Activated naive CD8-positive, alpha-beta T cell treated with anti-CD3 and anti-CD28 coated beads, Interleukin-2, amount 50 U/mL, for 16 hours (primary cell): Measurements from ENCODE around the gene FARS2.

ENCODE experiments used
- DNase-seq: peaks from one replicate; pipeline ENCODE4 v3.0.0-alpha.2; 2020; ENCODE audit warnings: low read depth, low spot score

The FARS2 gene

GRCh38 chr6:5260661-5261544 lies at the start of gene FARS2, which contains the start of gene LYRM4:
TSS of gene FARS2 (plus strand) at chr6:5261513.
TSS of gene LYRM4 (minus strand) at chr6:5260950. CDS start at chr6:5260733, 217 bp downstream.
- peak; percentile 76 for DNase-seq

GRCh38 chr6:5213836-5214235 lies 47.5 kb upstream of the FARS2 start:
- no peak for DNase-seq

- no peak for DNase-seq
Observed at GRCh38 chr6:5214570-5215052, 46.7 kb upstream of the FARS2 start.

DNA sequence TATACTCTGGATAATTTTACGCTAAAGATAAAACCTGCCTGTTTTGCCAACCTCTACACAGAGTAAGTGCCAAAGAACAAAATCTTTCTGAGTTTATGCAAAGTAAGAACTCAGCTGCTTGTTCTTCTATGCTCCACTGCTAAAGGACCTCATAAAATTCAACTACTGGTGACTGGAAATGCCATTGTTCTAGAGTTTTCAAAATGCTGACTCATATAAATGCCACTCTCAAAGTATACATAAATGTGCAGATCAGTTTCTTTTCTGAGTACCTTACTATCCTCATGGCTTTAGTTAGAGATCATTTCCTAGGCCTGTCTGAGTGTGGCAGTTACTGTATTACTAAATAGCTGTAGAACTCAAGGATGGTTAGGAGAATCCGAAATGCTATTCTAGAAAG lies 46.2 kb upstream of the FARS2 start:
- no peak for DNase-seq

- no peak for DNase-seq
Observed at GRCh38 chr6:5215799-5216198, 45.5 kb upstream of the FARS2 start.

DNA sequence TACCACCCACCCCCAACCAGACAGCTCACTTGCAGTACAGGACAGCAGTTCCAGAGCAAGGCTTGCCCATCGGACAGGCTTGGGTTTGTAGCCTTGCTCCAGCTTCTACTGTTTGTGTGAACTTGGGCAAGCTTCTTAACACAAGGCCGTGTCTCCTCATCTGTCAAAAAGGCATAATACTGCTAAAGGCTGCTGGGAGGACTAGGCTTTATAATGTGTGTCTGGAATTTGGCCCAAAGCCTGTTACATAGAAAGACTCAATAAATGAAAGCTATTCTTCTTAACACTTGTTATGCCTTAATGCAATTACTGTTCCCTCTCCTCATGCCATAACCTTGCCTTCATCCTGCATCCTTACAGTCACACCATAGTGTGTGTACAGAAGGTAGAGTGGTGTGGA lies 44.0 kb upstream of the FARS2 start:
- DNase-seq: no peak

DNA sequence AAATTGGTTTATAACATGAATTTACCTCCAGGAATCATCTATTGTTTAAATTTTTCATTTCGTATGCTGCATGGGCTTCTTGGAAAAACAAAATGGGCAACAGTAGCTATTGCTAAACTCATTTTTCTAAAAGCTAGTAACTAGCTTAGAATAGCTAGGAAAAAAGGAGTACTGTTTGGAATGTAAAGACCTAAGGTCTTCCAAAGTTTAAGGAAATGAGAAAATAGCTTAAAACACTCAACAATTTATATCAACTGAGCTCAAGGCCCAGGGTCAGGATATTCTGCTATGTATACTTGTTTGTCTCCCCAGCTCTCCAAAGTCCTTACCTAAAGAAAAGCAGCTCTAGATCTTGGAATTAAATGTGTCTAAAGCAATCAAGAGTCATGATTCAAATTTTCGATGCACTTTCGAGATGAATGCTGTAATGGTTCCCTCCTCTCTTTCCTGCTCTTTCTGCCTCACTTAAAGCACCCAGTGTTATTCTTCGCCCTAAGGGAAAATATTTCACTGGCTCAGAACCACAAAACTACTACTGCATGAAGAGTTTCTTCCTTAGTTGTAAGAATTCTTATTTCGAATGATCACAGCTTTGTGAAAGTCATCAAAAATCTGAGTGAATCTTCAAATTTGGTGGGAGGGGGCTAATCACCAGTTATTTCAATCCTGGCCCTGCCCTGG lies 42.2 kb upstream of the FARS2 start:
- no peak for DNase-seq

GRCh38 chr6:5220443-5220842 lies 40.9 kb upstream of the FARS2 start:
- DNase-seq: no peak

DNA sequence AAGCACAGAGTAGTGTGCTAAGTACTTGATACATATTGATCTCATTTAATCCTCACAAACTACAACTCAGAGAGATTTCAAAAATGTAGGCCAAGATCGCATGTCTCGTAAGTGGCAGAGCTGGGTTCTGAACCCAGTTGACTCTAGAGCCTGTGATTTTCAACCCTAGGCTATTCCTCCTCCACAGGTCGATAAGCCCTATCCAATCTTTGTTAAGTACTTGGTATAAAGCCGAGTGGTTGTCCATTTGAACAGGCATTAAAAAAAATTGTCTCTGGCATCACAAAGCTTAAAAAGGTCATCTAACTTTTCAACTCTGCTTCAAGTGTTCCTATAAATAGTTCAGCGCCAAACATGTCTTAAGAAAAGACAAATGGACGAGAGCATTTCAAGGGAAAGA lies 38.0 kb upstream of the FARS2 start:
- DNase-seq: no peak

GRCh38 chr6:5229356-5229755 lies 32.0 kb upstream of the FARS2 start:
- no peak for DNase-seq

GRCh38 chr6:5230081-5230480 lies 31.2 kb upstream of the FARS2 start:
- no peak for DNase-seq

GRCh38 chr6:5231289-5231688 lies 30.0 kb upstream of the FARS2 start:
- DNase-seq: no peak

DNA sequence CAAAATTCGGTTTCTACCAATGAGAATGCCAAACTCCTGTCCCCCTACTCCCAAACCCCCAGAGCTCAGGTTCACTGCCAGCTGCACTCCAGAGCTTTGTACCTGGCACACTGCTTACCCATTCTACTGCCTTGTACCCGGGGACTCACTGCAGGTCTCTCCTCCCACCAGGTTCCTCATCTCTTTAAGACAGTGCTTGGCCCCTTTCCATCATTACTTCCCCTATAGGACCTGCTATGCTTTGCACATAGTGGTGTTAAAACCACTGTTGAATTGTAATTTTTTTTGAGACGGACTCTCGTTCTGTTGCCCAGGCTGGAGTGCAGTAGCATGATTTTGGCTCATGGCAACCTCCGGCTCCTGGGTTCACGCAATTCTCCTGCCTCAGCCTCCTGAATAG lies 26.4 kb upstream of the FARS2 start:
- no peak for DNase-seq

GRCh38 chr6:5235830-5236229 lies 25.5 kb upstream of the FARS2 start:
- no peak for DNase-seq

DNA sequence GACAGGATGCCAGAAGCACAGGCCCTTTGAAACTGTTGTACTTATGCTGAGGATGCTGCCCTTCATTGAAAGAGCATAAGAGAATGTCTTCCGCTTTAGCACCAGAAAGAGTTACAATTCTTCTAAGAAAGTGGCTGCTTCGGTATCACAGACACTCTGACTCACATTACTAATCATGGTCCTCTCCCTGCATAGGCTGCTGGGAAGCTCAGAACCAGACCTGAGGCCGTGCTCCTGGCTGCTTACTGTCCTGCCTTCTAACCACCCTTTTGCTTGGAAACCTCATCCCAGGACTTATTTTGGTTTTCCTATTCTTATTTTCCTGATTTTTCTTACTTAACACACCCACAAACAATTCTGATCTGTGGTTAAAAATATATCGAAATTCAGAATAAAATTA lies 23.5 kb upstream of the FARS2 start:
- DNase-seq: no peak

GRCh38 chr6:5238336-5238735 lies 23.0 kb upstream of the FARS2 start:
- DNase-seq: no peak

DNA sequence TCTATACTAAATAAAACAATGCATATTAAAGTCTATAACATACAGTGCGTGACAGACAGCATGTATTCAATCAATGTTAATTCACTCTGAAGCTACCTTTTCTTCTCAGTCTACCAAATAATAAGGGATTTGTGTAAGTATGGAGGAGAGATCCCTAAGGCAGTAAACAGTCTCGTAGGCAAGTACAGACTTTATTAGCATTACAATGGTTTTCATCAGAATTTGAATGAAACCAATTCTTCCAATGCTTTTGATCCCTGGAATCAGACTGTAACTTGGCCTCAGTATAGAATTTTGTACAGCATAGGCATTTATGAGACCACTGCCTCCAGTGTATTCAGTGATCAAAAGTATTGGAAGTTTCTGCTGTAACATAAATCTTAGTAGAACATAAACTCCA lies 20.1 kb upstream of the FARS2 start:
- no peak for DNase-seq

DNA sequence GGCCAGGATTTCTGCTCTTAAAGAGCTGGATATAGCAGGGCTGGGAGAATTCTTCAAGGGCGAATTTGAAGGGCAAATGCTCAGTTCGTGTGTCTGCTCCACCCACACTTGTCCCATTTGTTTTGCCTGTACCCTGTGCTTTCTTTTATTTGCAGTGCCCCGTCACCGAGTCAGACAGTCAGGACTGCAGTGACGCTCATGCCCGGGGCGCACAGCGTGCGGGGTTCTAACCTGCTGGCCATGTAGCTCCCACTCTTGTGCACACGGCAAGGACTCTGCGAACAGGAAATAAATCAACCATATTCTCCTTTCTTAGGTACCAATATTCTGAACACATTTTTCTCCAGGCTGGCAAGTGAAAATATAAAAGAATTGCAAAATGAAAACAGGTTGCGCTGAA lies 18.2 kb upstream of the FARS2 start:
- DNase-seq: no peak

- no peak for DNase-seq
Observed at GRCh38 chr6:5246141-5247097, 14.9 kb upstream of the FARS2 start.

DNA sequence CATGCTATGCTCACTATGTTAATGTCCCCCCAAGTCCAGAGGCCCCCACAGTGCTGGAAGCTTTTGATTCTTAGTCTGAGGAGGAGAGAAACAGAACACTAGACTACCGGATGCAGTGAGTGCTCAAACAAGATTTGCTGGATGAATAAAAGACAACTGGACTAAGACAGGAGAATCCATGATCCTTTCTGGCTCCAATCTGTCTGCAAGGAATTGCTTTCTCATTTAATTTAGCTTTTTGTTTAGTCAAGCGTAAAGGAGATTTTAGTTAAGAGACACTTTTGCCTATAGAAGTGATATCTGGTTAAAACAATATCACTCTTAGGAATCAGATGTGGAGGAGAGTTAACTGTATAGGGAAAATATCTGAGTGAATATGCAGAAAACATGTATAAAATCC lies 14.1 kb upstream of the FARS2 start:
- no peak for DNase-seq

DNA sequence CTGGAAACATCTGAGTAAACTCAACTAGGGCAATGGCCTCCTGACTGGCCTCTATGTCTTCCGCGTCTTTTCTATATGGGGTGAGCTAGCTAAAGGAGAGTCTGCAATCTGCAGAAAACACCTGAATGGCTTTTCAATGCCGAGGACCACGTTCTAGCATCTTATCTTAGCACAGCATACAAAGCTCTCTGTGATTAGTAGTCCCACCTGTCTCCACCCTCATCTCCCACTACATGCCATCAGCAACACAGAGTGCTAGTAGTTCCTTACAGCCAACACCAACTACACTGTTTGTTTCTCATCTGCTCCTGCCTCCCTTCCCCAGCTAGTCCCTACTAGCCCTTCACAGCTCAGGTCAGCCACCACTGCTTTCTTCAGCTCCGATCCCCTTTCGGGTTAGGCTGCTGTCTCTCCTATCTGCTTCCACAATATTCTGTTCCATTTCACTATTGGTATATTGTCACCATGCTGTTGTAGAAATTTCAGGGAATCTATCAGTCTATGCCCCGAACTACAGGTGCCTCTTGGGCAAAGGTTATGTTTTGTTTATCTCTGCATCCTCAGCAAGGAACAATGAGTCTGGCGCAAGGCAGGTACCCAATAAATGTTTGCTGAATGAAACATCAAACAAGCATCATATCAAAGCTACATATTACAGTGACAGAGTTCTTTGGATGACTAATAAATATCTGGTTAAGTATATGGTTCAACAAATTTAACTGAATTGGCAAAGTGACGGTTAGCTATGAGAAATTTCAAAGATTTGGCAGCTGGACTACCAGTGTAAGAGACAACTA lies 12.8 kb upstream of the FARS2 start:
- no peak for DNase-seq
